Stimulated activated CD8-positive, alpha-beta memory T cell treated with anti-CD3 and anti-CD28 coated beads, Interleukin-7, amount 100 ng/mL, for 48 hours (primary cell): Measurements from ENCODE around the gene NKAIN2.

Experiments used
- DNase-seq, 2 donors: peaks; one replicate each; pipeline ENCODE4 v3.0.0-alpha.2; 2020; ENCODE audit warnings: low read depth in 1 of 2; ENCODE audit errors: extremely low read depth in 1 of 2

The NKAIN2 gene

DNA sequence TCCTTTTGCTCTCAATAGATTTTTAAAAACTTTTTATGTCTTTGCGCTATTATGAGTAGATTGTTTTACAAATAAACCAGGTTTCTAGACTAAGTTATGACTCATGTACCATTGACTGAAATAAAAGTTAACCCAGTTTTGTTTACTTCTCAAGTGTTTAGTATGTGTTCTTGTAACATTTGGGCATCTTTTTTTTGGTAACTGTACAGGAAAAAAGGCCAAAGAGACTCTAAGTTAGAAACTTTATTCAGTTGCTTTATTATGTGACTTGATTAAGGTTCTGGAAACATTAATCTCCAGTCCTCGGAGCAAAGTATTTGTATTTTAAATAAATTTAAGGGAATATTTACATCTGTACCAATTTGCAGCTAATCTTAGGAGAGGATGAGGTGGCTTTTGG lies 2.9 kb downstream of the NKAIN2 start:
- DNase-seq: no peak

DNA sequence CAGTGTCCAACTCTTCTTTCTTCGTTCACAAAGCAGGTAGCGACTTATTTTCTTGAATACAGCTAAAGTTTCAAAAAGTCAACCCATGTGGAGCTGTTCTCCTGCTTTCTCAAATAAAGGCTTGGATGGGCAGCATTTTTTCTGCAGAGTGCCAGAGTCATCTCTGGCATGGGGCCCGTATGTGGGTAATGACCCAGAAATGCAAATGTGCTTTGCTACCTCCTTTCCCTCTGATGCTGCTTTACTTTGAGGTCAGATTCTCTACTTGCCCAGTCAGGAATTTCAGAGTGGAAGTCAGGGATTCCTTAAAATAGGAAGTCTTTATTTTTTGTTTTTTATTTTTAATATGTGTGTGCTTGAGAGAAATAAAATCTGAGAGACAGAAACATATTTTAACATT lies 4.9 kb downstream of the NKAIN2 start:
- no peak for DNase-seq

GRCh38 chr6:123810214-123810613 lies 6.5 kb downstream of the NKAIN2 start:
- DNase-seq: no peak

GRCh38 chr6:123810948-123811347 lies 7.3 kb downstream of the NKAIN2 start:
- no peak for DNase-seq

DNA sequence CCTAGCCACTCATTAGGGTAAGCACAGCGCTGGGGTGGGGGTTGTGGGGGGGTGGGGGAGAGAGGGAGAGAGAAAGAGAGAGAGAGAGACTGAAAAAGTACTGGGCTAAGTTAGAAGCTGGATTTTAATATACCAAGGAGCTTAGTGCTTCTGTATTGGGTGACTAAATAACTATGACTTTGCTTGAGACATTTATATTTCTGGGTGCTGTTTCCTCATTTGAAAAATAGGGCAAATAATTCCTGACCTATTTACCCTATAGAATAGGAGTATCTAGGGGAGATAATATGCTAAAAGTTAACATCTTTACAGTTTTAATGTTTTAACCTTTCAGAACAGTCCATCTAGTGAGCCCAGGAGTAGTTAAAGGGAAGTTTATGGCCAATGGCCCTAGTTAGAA lies 7.7 kb downstream of the NKAIN2 start:
- DNase-seq: no peak

DNA sequence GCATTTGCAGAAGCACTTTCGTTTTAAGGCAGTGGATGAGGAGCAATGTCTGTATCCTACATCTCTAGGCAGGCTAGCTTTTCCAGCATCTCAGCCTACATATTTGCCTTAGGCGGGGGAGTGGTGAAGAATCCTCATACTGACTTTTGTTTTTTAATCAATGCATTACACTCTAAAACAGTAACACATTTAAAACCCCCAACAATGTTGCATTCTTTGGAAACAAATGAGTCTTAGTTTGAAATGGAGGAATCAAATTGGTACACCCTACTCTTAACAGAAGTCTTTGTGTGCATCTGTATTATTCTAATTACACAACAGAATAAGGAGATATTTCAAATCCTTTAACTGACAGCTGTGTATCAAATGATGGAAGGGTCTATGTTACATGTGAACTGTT lies 9.0 kb downstream of the NKAIN2 start:
- DNase-seq: no peak

DNA sequence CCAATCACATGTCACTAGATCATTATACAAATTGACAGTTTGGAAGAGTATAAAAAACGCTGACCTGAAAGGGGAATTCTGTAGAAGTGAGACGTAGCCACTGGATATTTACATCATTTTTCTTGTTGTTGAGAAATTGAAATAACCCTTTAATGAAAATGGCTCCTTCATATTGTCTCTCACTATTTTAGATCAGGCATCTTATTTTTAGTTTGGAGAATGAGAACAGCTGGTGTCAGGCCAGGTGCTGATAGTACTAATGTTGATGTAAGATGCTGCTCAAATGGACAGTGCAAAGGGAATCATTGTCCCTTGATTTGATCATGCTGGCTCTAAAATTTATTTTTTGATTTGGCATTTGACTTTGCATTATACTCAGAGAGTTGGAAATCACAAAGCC lies 17.4 kb downstream of the NKAIN2 start:
- DNase-seq: no peak

GRCh38 chr6:123829302-123829953 lies 25.8 kb downstream of the NKAIN2 start:
- DNase-seq: no peak

- DNase-seq: no peak
Observed at GRCh38 chr6:123830120-123830519, 26.5 kb downstream of the NKAIN2 start.

DNA sequence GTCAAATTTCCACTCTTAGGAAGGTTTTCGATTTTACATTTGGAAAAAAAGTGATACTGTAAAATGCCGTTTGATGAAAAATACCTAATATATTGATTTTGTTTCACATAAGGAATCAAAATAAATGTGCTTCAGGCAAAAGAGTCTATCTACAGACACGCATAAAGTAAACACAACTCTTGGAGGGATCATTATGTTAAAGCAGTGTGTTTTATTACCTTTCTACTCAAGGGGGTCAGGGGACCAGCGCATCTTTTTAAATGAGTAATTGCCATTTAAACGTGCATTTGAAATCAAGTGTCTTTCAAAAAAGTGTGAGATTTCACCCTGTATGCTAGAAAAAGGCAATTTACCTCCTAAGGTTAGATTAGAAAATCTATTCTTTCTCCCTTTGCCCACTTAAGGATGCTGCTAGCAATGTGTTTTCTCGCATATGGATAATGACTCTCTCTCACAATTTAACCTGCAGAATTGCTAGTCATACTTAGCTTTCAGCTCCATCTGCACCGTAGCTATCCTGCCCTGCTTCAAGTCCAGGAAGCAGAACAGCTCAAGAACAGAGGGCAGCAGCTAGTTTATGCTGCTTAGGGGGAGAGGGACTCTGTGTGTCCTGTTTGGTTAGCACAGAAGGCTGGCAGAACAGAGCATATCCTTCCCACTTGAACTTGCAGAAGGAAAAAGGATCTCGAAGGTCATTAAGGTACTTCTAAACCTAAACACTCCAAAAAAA lies 35.0 kb downstream of the NKAIN2 start:
- no peak for DNase-seq

GRCh38 chr6:123841067-123841896 lies 37.6 kb downstream of the NKAIN2 start:
- no peak for DNase-seq

GRCh38 chr6:123844011-123844410 lies 40.3 kb downstream of the NKAIN2 start:
- no peak for DNase-seq

DNA sequence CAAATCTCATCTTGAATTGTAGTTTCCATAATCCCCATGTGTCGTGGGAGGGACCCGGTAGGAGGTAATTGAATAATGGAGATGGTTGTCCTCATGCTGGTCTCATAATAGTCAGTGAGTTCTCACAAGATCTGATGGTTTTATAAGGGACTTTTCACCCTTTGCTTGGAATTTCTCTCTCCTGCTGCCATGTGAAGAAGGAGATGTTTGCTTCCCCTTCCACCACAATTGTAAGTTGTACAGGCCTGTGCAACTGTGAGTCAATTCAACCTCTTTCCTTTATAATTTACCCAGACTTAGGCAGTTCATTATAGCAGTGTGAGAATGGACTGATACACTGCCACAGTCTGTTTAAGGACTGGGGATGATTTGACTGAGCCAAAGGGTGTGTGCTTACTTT lies 44.7 kb downstream of the NKAIN2 start:
- no peak for DNase-seq

DNA sequence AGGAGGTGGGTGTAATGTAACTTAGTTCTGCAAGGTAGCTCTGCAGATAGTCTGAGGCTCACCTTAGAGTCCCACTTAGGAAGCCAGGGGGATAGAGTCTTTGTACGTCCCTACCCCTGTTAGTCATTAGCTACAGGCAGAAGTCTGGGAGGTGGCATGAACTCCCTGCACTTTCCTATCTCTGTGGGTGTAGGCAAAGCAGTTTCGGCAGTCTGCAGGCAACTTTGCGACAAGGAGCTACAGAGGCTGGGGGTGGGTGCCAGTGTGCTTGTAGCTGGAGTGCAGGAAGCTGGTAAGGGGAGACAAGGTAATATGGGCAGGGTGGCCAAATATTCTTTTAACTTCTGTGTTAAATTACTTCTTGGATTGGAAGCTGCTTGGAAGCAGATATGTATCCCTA lies 45.7 kb downstream of the NKAIN2 start:
- DNase-seq: no peak

GRCh38 chr6:123850555-123850954 lies 46.9 kb downstream of the NKAIN2 start:
- no peak for DNase-seq

DNA sequence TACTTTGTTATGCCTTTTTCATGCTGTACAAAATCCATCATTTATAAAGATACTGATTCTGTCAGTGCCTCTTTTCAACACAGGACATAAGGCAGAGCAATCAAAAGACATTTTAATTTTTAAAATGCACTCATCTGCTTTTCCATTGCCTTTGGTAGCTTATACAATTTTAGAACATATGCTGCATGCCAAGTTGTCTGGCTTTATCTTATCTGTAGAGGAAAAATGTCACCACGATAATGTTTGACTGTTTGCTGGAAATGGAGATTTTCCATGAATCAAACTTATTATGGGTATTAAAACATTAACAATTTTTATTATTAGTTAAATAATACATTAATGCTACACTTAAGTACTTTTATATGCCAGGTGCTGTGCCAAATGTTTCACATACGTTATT lies 50.5 kb downstream of the NKAIN2 start:
- DNase-seq: no peak

DNA sequence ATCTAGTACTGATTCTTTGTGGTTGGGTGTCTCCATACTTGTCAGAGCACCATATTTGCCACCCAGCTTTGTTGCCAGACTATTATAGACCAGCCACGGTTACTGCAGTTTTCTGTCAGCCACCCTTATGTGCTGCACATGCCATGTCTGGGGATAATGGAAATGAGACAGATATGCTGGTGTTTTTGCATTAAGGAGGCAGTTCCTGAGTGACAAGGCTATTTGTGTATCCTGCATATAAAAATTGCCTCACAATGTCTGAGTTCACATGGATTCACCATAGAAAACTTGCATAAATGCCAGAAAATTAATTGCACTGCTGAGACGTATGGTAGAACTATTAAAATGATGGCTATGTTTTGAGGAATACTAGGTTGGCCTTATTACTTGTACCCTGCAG lies 51.8 kb downstream of the NKAIN2 start:
- no peak for DNase-seq

DNA sequence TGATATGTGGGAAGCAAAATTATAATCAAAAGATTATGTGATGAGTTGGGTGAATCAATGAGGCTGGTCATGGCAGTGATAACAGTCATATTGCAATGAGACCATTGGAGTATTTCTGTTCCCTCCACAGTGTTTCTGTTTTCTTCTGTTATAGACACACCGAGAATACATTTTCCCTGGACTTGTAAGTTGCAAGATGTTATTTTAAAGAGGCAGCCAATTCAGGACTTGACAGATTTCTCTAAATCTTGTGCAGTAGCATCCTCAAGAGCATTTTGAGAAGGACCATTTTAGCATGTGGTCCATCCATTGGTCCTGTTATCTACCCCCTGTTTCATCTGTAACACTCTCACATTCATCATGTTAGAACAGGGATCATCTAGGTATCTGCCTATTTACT lies 55.6 kb downstream of the NKAIN2 start:
- DNase-seq: no peak

GRCh38 chr6:123869334-123869733 lies 65.7 kb downstream of the NKAIN2 start:
- no peak for DNase-seq

DNA sequence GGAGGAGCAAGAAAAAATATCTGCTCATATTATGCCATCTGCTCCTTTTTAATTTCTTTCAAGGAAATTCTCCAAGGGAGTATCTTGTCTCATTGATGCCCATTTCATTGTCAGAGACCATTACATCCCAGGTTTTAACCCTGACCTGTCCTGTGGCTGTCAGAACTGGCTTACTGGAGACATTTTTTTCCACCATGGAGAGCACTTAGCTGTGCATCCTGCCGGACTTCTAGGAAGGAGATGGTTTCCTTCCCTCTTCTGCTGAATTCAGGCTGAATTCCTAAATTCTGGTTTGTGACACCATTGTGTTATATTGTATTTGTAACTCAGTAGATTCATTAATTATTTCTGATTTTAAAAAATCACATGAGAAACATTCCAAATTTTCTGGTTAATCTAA lies 70.3 kb downstream of the NKAIN2 start:
- DNase-seq: no peak

DNA sequence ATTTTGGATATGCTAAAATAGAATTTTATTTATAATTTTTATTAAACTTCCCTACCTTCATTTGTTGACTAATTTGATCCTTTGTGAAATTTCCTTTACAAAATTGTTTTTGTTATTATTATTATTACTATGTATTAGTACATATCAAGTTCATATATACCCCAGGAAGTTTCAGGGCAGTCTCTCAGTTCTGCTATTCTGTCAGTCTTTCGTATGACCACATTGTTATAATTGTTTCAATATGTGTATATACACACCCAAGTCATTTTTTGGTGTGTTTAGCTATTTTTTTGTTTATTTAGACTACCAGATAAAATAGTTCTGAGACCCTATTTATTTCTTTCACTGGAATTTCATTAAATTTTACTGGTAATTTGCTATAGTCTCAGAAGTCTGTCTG lies 72.1 kb downstream of the NKAIN2 start:
- DNase-seq: no peak

DNA sequence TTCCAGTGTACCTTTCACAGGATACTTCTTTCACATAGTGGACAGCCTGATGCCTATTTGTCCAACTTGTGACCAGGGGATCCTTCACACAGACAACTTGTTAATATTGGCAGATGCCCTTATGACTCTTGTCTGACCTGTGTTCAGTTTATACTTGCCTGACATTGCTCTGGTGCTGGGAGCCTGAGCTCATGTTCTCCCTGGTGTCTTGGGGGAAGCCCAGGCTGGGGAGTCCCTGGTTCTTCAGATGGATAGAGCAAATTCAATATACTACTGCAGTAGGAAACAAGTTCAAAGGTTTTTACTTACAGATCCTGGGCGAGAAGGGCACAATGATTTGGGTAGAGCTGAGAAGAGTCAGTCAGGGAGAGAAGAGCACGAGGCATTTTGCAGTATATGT lies 76.1 kb downstream of the NKAIN2 start:
- no peak for DNase-seq
